H1 (cell line): Measurements from ENCODE around the gene ABHD2. TPM values are rescaled to one million over a fixed set of nuclear protein-coding genes. Genes with fewer than 3 reads are reported as not detected.

ENCODE experiments used
- CTCF ChIA-PET: fragments of 300-600 bp; sonication (Branson Sonifier 250); formaldehyde crosslinking; loops from one replicate; lab custom pipeline; 2021; ENCODE audit not compliant: partially characterized antibody; lab: Charles Lee
- POLR2A ChIA-PET: fragments of 300-600 bp; sonication (Branson Sonifier 250); formaldehyde crosslinking; loops from one replicate; lab custom pipeline; 2021; ENCODE audit warnings: inconsistent platforms; ENCODE audit not compliant: partially characterized antibody; lab: Charles Lee
- DNase-seq, 2 experiments: peaks; one replicate each; pipeline versions ENCODE4 v3.0.0 to v3.0.0-alpha.2; 2010 to 2022; ENCODE audit warnings: low spot score in 2 of 2, low read depth in 1 of 2, mixed read lengths in 1 of 2
- FAIRE-seq: peaks from 2 replicates; lab custom pipeline; 2011; peaks lifted over from hg19 to GRCh38; lab: Jason Lieb, UNC
- H2AFZ ChIP-seq: 2 replicates; pipeline ENCODE4 v1.8.1; 2012; ENCODE audit warnings: low read length, inconsistent platforms
- H2AK5ac ChIP-seq: 2 replicates; pipeline ENCODE4 v1.6.1; 2013; ENCODE audit warnings: low read depth, low read length
- H2BK120ac ChIP-seq: replicated peaks from 2 replicates; pipeline ENCODE3; 2013; ENCODE audit warnings: low read depth, low read length, inconsistent platforms
- H2BK12ac ChIP-seq: 2 replicates; pipeline ENCODE4 v1.6.1; 2013; ENCODE audit warnings: low read depth, low read length
- H2BK15ac ChIP-seq: 2 replicates; pipeline ENCODE4 v1.6.1; 2013; ENCODE audit warnings: low read length
- H2BK20ac ChIP-seq: 2 replicates; pipeline ENCODE4 v1.6.1; 2013; ENCODE audit warnings: low read length
- H2BK5ac ChIP-seq: 2 replicates; pipeline ENCODE4 v1.6.1; 2013; ENCODE audit warnings: low read depth, low read length
- H3K14ac ChIP-seq: 2 replicates; pipeline ENCODE4 v1.6.1; 2013; ENCODE audit warnings: inconsistent platforms; ENCODE audit not compliant: insufficient read length
- H3K18ac ChIP-seq: 2 replicates; pipeline ENCODE4 v1.6.1; 2013; ENCODE audit warnings: low read length; ENCODE audit errors: extremely low read depth
- H3K23ac ChIP-seq: 2 replicates; pipeline ENCODE4 v1.6.1; 2013; ENCODE audit warnings: inconsistent platforms; ENCODE audit not compliant: insufficient read length
- H3K23me2 ChIP-seq: 2 replicates; pipeline ENCODE4 v1.6.1; 2013; ENCODE audit warnings: low read depth, low read length
- H3K27ac ChIP-seq: 2 replicates; pipeline ENCODE4 v1.6.1; 2011; ENCODE audit warnings: low read depth, low read length, inconsistent platforms
- H3K27me3 ChIP-seq, 4 experiments: replicated peaks in 1 of 4; 1 replicate in 1 of 4; 2 replicates in 3 of 4; pipeline versions ENCODE4 v1.6.1 to v1.8.1; 2011 to 2013; ENCODE audit warnings: low read length in 3 of 4, mild to moderate bottlenecking in 3 of 4, inconsistent platforms in 2 of 4, mixed read lengths in 2 of 4, moderate library complexity in 1 of 4; ENCODE audit not compliant: control insufficient read depth in 3 of 4, insufficient read depth in 3 of 4; ENCODE audit errors: extremely low read depth in 1 of 4
- H3K36me3 ChIP-seq, 4 experiments: 2 replicates each; pipeline versions ENCODE4 v1.6.1 to v1.8.1; 2011 to 2013; ENCODE audit warnings: mild to moderate bottlenecking in 4 of 4, low read length in 3 of 4, moderate library complexity in 2 of 4, control low read depth in 1 of 4, inconsistent platforms in 1 of 4; ENCODE audit not compliant: insufficient read depth in 4 of 4, control insufficient read depth in 2 of 4
- H3K4ac ChIP-seq: replicated peaks from 2 replicates; pipeline ENCODE3; 2013; ENCODE audit warnings: low read length, low read depth, mixed read lengths, inconsistent platforms; ENCODE audit not compliant: insufficient read length
- H3K4me1 ChIP-seq, 4 experiments: replicated peaks in 1 of 4; 1 replicate in 1 of 4; 2 replicates in 3 of 4; pipeline versions ENCODE4 v1.6.1 to v1.8.1; 2011 to 2013; ENCODE audit warnings: low read length in 3 of 4, inconsistent platforms in 2 of 4, mixed read lengths in 1 of 4; ENCODE audit not compliant: insufficient read depth in 4 of 4, control insufficient read depth in 3 of 4
- H3K4me2 ChIP-seq, 2 experiments: 2 replicates each; pipeline versions ENCODE4 v1.6.1 to v1.8.1; 2011 to 2013; ENCODE audit warnings: low read depth in 2 of 2, low read length in 2 of 2, control low read depth in 1 of 2, inconsistent platforms in 1 of 2, mild to moderate bottlenecking in 1 of 2; ENCODE audit not compliant: insufficient read depth in 1 of 2
- H3K4me3 ChIP-seq, 4 experiments: fragments of 200-600, 300-600 bp in 1 of 4; sonication (generic), shearing (Covaris generic), sonication (Bioruptor Twin) in 1 of 4; 2 replicates each; pipeline versions ENCODE4 v1.5.1 to v1.8.1; 2011 to 2016; ENCODE audit warnings: low read length in 4 of 4, low read depth in 3 of 4, control low read depth in 2 of 4, inconsistent platforms in 2 of 4, mild to moderate bottlenecking in 2 of 4, mixed read lengths in 1 of 4, moderate library complexity in 1 of 4; ENCODE audit not compliant: insufficient read depth in 2 of 4; ENCODE audit errors: extremely low read depth in 1 of 4
- H3K56ac ChIP-seq: replicated peaks from 2 replicates; pipeline ENCODE3; 2013; ENCODE audit warnings: low read depth, mild to moderate bottlenecking, mixed read lengths, low read length, inconsistent platforms; ENCODE audit not compliant: insufficient read length
- H3K79me1 ChIP-seq: 2 replicates; pipeline ENCODE4 v1.6.1; 2013; ENCODE audit warnings: low read depth, low read length, control low read depth
- H3K79me2 ChIP-seq, 2 experiments: 2 replicates each; pipeline versions ENCODE4 v1.6.1 to v1.8.1; 2012 to 2013; ENCODE audit warnings: low read length in 2 of 2, mild to moderate bottlenecking in 2 of 2, inconsistent platforms in 1 of 2; ENCODE audit not compliant: insufficient read depth in 2 of 2, control insufficient read depth in 1 of 2
- H3K9ac ChIP-seq, 4 experiments: replicated peaks in 1 of 4; 1 replicate in 1 of 4; 2 replicates in 3 of 4; pipeline versions ENCODE4 v1.6.1 to v1.8.1; 2011 to 2013; ENCODE audit warnings: low read depth in 3 of 4, low read length in 3 of 4, control low read depth in 2 of 4, mild to moderate bottlenecking in 2 of 4, moderate library complexity in 2 of 4, inconsistent platforms in 1 of 4; ENCODE audit errors: extremely low read depth in 1 of 4
- H3K9me3 ChIP-seq, 2 experiments: 2 replicates each; pipeline versions ENCODE4 v1.6.1 to v1.8.1; 2012 to 2013; ENCODE audit warnings: mild to moderate bottlenecking in 2 of 2, moderate library complexity in 2 of 2, control low read depth in 1 of 2, inconsistent platforms in 1 of 2, low read depth in 1 of 2, low read length in 1 of 2, mixed read lengths in 1 of 2; ENCODE audit not compliant: insufficient read depth in 2 of 2
- H4K20me1 ChIP-seq, 2 experiments: replicated peaks in 1 of 2; 2 replicates each; pipeline versions ENCODE3 to v1.8.1; 2011 to 2013; ENCODE audit warnings: inconsistent platforms in 2 of 2, low read length in 2 of 2, mild to moderate bottlenecking in 1 of 2; ENCODE audit not compliant: insufficient read depth in 2 of 2, control insufficient read depth in 1 of 2
- H4K5ac ChIP-seq: 2 replicates; pipeline ENCODE4 v1.6.1; 2013; ENCODE audit warnings: low read length, low read depth, mixed read lengths, inconsistent platforms; ENCODE audit not compliant: insufficient read length
- H4K8ac ChIP-seq: 2 replicates; pipeline ENCODE4 v1.8.0; 2013; ENCODE audit warnings: mild to moderate bottlenecking, moderate library complexity, low read length, inconsistent platforms; ENCODE audit not compliant: insufficient read depth; ENCODE audit errors: extremely low read depth
- H4K91ac ChIP-seq: replicated peaks from 2 replicates; pipeline ENCODE3; 2013; ENCODE audit warnings: low read length, mixed read lengths, inconsistent platforms; ENCODE audit not compliant: insufficient read length
- CBX8 ChIP-seq: fragments of 300-800, 300-1000 bp; sonication (generic); IDR thresholded peaks from 2 replicates; pipeline ENCODE4 v1.7.1; 2016; ENCODE audit warnings: low read depth, low read length, borderline replicate concordance
- CHD1 ChIP-seq: IDR thresholded peaks from 2 replicates; pipeline ENCODE4 v1.6.1; 2012; ENCODE audit warnings: low read depth, low read length, improper control_type of control experiment
- FOSL1 ChIP-seq: IDR thresholded peaks from 2 replicates; pipeline ENCODE4 v1.6.1; 2011; ENCODE audit warnings: mild to moderate bottlenecking, low read depth, low read length, moderate library complexity; ENCODE audit not compliant: insufficient read depth
- JUN ChIP-seq: IDR thresholded peaks from 2 replicates; pipeline ENCODE4 v1.6.1; 2011; ENCODE audit warnings: low read depth, mild to moderate bottlenecking, improper control_type of control experiment, low read length
- KDM5A ChIP-seq: fragments of 200-600 bp; IDR thresholded peaks from 2 replicates; pipeline ENCODE4 v1.7.1; 2012; ENCODE audit warnings: mild to moderate bottlenecking, low read length, inconsistent platforms, mixed read lengths
- MAFK ChIP-seq: IDR thresholded peaks from 2 replicates; pipeline ENCODE4 v1.6.1; 2012; ENCODE audit warnings: low read depth, mild to moderate bottlenecking, improper control_type of control experiment, low read length
- POLR2AphosphoS5 ChIP-seq: IDR thresholded peaks from 2 replicates; pipeline ENCODE4 v1.6.1; 2011; ENCODE audit warnings: low read depth, low read length
- POU5F1 ChIP-seq: IDR thresholded peaks from 2 replicates; pipeline ENCODE4 v1.6.1; 2011; ENCODE audit warnings: low read depth, mild to moderate bottlenecking, low read length, moderate library complexity
- RNF2 ChIP-seq: fragments of 200-900, 300-1000 bp; sonication (generic); IDR thresholded peaks from 2 replicates; pipeline ENCODE4 v1.7.1; 2016; ENCODE audit warnings: borderline replicate concordance, low read depth, mild to moderate bottlenecking, antibody characterized with exemption, low read length; ENCODE audit not compliant: poor library complexity, severe bottlenecking; ENCODE audit errors: missing control alignments
- RXRA ChIP-seq: IDR thresholded peaks from 2 replicates; pipeline ENCODE4 v1.6.1; 2011; ENCODE audit warnings: low read depth, mild to moderate bottlenecking, low read length, moderate library complexity; ENCODE audit not compliant: insufficient read depth
- SIX5 ChIP-seq: IDR thresholded peaks from 2 replicates; pipeline ENCODE4 v1.6.1; 2011; ENCODE audit warnings: mild to moderate bottlenecking, low read depth, low read length
- SRF ChIP-seq: IDR thresholded peaks from 2 replicates; pipeline ENCODE4 v1.6.1; 2011; ENCODE audit warnings: mild to moderate bottlenecking, low read depth, low read length, moderate library complexity
- WGBS, 2 experiments: shearing (Covaris generic) in 1 of 2; methylation state at CpG; one replicate each; pipeline versions ENCODE4 v1.1.6 to v1.1.7; 2013 to 2015; ENCODE audit warnings: low lambda C conversion rate in 2 of 2, mixed read lengths in 2 of 2, inconsistent platforms in 1 of 2, low coverage in 1 of 2, missing lambda C conversion rate in 1 of 2; ENCODE audit not compliant: insufficient replicate concordance in 2 of 2, insufficient coverage in 1 of 2, insufficient read length in 1 of 2; ENCODE audit errors: extremely low coverage in 1 of 2, missing lambda C conversion rate in 1 of 2; 5-methylcytosine and 5-hydroxymethylcytosine counted together
- polyA plus RNA-seq, 7 experiments: library from polyadenylated mRNA; depleted of rRNA in 3 of 7; stranded (reverse) in 5 of 7; unstranded in 2 of 7; fragments of >200 nt in 5 of 7; fragments of 200-250 nt in 2 of 7; gene quantifications; 1 replicate in 5 of 7; 2 replicates in 1 of 7; 4 replicates in 1 of 7; pipeline versions ENCODE4 v1.2.1 to v1.2.3, GENCODE V29; 2011 to 2013; ENCODE audit warnings: missing spikeins in 2 of 7, mixed read lengths in 2 of 7
- total RNA-seq: library from RNA; stranded (reverse); fragmentation: NEBNext Ultra II Directional; extraction: Animal tissue kit (Norgen Biotek cat#: 25700); gene quantifications from 2 replicates; pipeline ENCODE4 v1.2.1, GENCODE V29; 2021

The ABHD2 gene
- total and polyA plus RNA-seq, 2 of the 8 experiments (the other 6 are each of a cell fraction or from before 2014, with no cell fraction given) = 9.1 to 23.7 TPM

GRCh38 chr15:89095073-89095472 lies 6.8 kb downstream of the ABHD2 start:
- FAIRE-seq = no peak
- CTCF ChIA-PET = interaction anchor here (0.8 kb wide), 1 partner anchor 9 kb away, joined by 3 read pairs; no protein-coding TSS in a partner anchor

More at GRCh38 chr15:89095073-89095472, 6.8 kb downstream of the ABHD2 start:
- Histone ChIP-seq H3K23me2 (no peaks in the 10 kb centered on the region), H3K79me1 (no peaks in the 10 kb centered on the region; the same call in 1 of the 2 replicates), H3K4me1 (peaks cover 0 to 11% (median 3%) of the 10 kb centered on the region in 4 experiments; a peak in 4 of 7 replicates), H3K9me3 (no peaks in the 10 kb centered on the region), H4K8ac (no peak overlapping the region), H2AFZ (no peak overlapping the region), H3K14ac (no peak overlapping the region), H3K4me2 (no peak overlapping the region), H4K5ac (no peak overlapping the region), H3K56ac (no peak overlapping the region), H2BK5ac (no peak overlapping the region), H2BK15ac (no peak overlapping the region), H3K27me3 (no peaks in the 10 kb centered on the region), H2BK120ac (no peak overlapping the region), H3K4ac (no peak overlapping the region), H2AK5ac (no peak overlapping the region), H3K18ac (no peak overlapping the region), H3K79me2 (peaks cover 0 to 9% of the 10 kb centered on the region in 2 experiments; a peak in 3 of 4 replicates), H2BK12ac (no peak overlapping the region), H4K20me1 (no peaks in the 10 kb centered on the region), H2BK20ac (no peak overlapping the region), H3K27ac (no peak overlapping the region), H3K23ac (no peak overlapping the region), H3K4me3 (no peak overlapping the region), H3K36me3 (no peaks in the 10 kb centered on the region; a peak in 1 of 8 replicates), H4K91ac (no peak overlapping the region), H3K9ac (no peak overlapping the region)
- no peak for DNase-seq
- POLR2A ChIA-PET = no interaction called here
- WGBS, 2 experiments = 93% methylated on average over 5 of the region's 5 CpGs; no CpG with 5 or more reads in 1 of the 2 experiments
- TF ChIP-seq SRF (no peak), POLR2AphosphoS5 (no peak), SIX5 (no peak), RXRA (no peak), POU5F1 (no peak), KDM5A (no peak), MAFK (no peak), JUN (no peak), CHD1 (no peak), CBX8 (no peak), FOSL1 (no peak), RNF2 (no peak)
